ENCODE measurements around the gene SLC25A21. TPM values are rescaled to one million over a fixed set of nuclear protein-coding genes. Genes with fewer than 3 reads are reported as not detected.

The SLC25A21 gene
- total and polyA plus RNA-seq, 2 of the 13 experiments (the other 11 are each of a cell fraction or from before 2014, with no cell fraction given), result 1.9 to 2.9 TPM

GRCh38 chr14:36857842-36858445, 314.5 kb downstream of the SLC25A21 start:
- no peaks in the 10 kb centered on the region for H3K9me3 ChIP-seq (ENCODE audit: low read length)
- H3K4me2 ChIP-seq (ENCODE audit: low read depth, low read length), result no peak overlapping the region
- ATAC-seq (no peak), FAIRE-seq (no peak), DNase-seq (ENCODE audit: low spot score) (no peak)
- H3K4me1 ChIP-seq (ENCODE audit: insufficient read depth, low read length), result peaks cover 6% of the 10 kb centered on the region; the same call in 1 of the 2 replicates
- no peaks in the 10 kb centered on the region for H4K20me1 ChIP-seq (ENCODE audit: insufficient read depth, low read length)
- H3K9ac ChIP-seq (ENCODE audit: insufficient read depth, low read depth, low read length), result no peak overlapping the region
- no peaks in the 10 kb centered on the region for H3K27me3 ChIP-seq (ENCODE audit: control insufficient read depth in 1 of 2, insufficient read depth in 2 of 2, low read length in 2 of 2)
- in situ Hi-C loops (cut with HindIII; ENCODE audit: extremely low pct_ligation_motif_present, low pct_unique_long_range_greater_than_20kb) (no loop called here), intact Hi-C loops (cut with micrococcal nuclease; ENCODE audit: unreplicated experiment) (no loop called here)
- no peaks in the 10 kb centered on the region for H3K79me2 ChIP-seq (ENCODE audit: insufficient read depth, low read length)
- H3K36me3 ChIP-seq (replicated peaks in 1 of 2; ENCODE audit: control insufficient read depth in 1 of 2, insufficient read depth in 2 of 2, low read length in 2 of 2), result no peaks in the 10 kb centered on the region
- H3K27ac ChIP-seq (ENCODE audit: extremely low read length, insufficient read depth, low read length), result no peak overlapping the region
- CTCF ChIA-PET (ENCODE audit: low intra/inter-chr PET ratio, low total read pairs), result no interaction called here
- POLR2A ChIA-PET, result no interaction called here
- no TSS peak for BruUV-seq (replicated peaks)
- TF ChIP-seq, protein P1, sequence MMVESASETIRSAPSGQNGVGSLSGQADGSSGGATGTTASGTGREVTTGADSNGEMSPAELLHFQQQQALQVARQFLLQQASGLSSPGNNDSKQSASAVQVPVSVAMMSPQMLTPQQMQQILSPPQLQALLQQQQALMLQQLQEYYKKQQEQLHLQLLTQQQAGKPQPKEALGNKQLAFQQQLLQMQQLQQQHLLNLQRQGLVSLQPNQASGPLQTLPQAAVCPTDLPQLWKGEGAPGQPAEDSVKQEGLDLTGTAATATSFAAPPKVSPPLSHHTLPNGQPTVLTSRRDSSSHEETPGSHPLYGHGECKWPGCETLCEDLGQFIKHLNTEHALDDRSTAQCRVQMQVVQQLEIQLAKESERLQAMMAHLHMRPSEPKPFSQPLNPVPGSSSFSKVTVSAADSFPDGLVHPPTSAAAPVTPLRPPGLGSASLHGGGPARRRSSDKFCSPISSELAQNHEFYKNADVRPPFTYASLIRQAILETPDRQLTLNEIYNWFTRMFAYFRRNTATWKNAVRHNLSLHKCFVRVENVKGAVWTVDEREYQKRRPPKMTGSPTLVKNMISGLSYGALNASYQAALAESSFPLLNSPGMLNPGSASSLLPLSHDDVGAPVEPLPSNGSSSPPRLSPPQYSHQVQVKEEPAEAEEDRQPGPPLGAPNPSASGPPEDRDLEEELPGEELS (CRISPR knock-in tag; IDR thresholded peaks at IDR 0.05), result no peak
- TF ChIP-seq ZNF383 (CRISPR knock-in tag; IDR thresholded peaks at IDR 0.05; ENCODE audit: borderline replicate concordance) (no peak), ZNF362 (CRISPR knock-in tag; IDR thresholded peaks at IDR 0.05; ENCODE audit: borderline replicate concordance) (no peak), ZNF660 (CRISPR knock-in tag; IDR thresholded peaks at IDR 0.05; ENCODE audit: borderline replicate concordance, low read depth) (no peak), NCOA2 (CRISPR knock-in tag; IDR thresholded peaks at IDR 0.05) (no peak), ZNF83 (CRISPR knock-in tag; IDR thresholded peaks at IDR 0.05; ENCODE audit: borderline replicate concordance) (no peak), ZFP62 (CRISPR knock-in tag; IDR thresholded peaks at IDR 0.05) (no peak), TSC22D2 (CRISPR knock-in tag; IDR thresholded peaks at IDR 0.05; ENCODE audit: borderline replicate concordance) (no peak), ZNF232 (CRISPR knock-in tag; IDR thresholded peaks at IDR 0.05; ENCODE audit: borderline replicate concordance) (no peak), HNRNPL (IDR thresholded peaks at IDR 0.05; ENCODE audit: low read depth, low read length) (no peak), ATF2 (CRISPR knock-in tag; IDR thresholded peaks at IDR 0.05) (no peak), ZNF614 (CRISPR knock-in tag; IDR thresholded peaks at IDR 0.05; ENCODE audit: borderline replicate concordance) (no peak), ZNF550 (CRISPR knock-in tag; IDR thresholded peaks at IDR 0.05; ENCODE audit: borderline replicate concordance) (no peak), ZFAT (CRISPR knock-in tag; conservative IDR thresholded peaks at IDR 0.05) (no peak), ZNF329 (CRISPR knock-in tag; IDR thresholded peaks at IDR 0.05; ENCODE audit: low read depth) (no peak)
- TF ChIP-seq, protein P2, sequence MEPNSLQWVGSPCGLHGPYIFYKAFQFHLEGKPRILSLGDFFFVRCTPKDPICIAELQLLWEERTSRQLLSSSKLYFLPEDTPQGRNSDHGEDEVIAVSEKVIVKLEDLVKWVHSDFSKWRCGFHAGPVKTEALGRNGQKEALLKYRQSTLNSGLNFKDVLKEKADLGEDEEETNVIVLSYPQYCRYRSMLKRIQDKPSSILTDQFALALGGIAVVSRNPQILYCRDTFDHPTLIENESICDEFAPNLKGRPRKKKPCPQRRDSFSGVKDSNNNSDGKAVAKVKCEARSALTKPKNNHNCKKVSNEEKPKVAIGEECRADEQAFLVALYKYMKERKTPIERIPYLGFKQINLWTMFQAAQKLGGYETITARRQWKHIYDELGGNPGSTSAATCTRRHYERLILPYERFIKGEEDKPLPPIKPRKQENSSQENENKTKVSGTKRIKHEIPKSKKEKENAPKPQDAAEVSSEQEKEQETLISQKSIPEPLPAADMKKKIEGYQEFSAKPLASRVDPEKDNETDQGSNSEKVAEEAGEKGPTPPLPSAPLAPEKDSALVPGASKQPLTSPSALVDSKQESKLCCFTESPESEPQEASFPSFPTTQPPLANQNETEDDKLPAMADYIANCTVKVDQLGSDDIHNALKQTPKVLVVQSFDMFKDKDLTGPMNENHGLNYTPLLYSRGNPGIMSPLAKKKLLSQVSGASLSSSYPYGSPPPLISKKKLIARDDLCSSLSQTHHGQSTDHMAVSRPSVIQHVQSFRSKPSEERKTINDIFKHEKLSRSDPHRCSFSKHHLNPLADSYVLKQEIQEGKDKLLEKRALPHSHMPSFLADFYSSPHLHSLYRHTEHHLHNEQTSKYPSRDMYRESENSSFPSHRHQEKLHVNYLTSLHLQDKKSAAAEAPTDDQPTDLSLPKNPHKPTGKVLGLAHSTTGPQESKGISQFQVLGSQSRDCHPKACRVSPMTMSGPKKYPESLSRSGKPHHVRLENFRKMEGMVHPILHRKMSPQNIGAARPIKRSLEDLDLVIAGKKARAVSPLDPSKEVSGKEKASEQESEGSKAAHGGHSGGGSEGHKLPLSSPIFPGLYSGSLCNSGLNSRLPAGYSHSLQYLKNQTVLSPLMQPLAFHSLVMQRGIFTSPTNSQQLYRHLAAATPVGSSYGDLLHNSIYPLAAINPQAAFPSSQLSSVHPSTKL (CRISPR knock-in tag; IDR thresholded peaks at IDR 0.05), result no peak
- no peak overlapping the region for H3K4me3 ChIP-seq (replicated peaks in 1 of 3; ENCODE audit: insufficient read depth in 1 of 3, low read depth in 2 of 3, low read length in 3 of 3)
- 11% methylated on average over 5 of the region's 5 CpGs for WGBS (ENCODE audit: low lambda C conversion rate)
- no peak overlapping the region for H2AFZ ChIP-seq (ENCODE audit: low read length)
